Measurements from ENCODE around the gene CPSF4. TPM values are rescaled to one million over a fixed set of nuclear protein-coding genes. Genes with fewer than 3 reads are reported as not detected.

CPSF4 gene
- polyA plus RNA-seq (2012; ENCODE audit: insufficient read length, low read depth), result 53.2 TPM

DNA sequence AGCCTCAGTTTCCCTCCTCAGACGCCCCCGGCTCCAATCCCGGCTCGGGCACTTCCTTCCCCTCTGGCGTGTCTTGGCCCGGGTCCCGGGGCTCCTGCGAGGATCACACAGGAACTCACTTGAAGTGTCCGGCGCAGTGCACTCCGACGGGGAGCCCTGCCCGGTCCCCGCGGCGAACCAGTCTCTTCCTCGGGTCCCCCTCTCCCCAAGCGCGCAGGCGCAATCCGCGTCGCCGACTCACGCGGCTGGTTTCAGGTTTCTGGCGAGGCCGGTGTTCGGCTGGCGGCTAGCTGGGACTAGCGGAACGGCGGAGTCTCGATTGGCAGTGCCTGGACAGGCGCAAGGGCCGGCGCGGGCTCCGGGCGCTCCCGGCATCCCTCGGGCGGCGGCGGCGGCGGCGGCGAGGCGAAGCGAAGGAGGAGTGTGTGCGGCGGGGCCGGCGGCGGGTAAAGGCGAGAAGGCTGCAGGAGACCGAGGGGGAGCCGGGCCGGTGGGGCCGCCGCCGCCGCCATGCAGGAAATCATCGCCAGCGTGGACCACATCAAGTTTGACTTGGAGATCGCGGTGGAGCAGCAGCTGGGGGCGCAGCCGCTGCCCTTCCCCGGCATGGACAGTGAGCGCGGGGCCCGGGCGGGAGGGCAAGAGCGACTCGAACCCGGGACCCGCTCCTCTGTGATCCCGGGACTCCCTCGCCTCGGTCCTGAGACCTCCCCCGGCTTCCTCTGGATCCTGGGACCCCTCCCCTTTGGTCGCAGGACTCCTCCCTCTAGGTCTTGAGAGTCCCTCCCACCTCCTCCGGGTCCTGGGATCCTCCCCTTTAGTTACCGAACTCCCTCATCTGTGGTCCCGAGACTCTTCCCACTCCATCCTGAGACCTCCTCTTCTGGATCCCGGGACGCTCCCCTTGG lies at the start of gene CPSF4, which contains the start of gene PTCD1:
TSS of gene CPSF4 (plus strand) at position 371 of the 908 bp plus-strand sequence. CDS start at position 511, 140 bp downstream.
TSS of gene PTCD1 (minus strand) at position 226 of the 908 bp plus-strand sequence. CDS start 3,556 bp downstream, outside the sequence.
- TF ChIP-seq TAF1 (IDR thresholded peaks at IDR 0.05; ENCODE audit: borderline replicate concordance, insufficient read depth, low read length) (peak; percentile 13; the same call in 1 of the 2 replicates), SIN3A (IDR thresholded peaks at IDR 0.05; ENCODE audit: borderline replicate concordance, insufficient read depth, low read length) (peak; percentile 70; the same call in 1 of the 2 replicates), FOXP2 (optimal IDR thresholded peaks at IDR 0.05; ENCODE audit: borderline replicate concordance, extremely low read depth, extremely low read length, insufficient read depth) (peak; percentile 89), POLR2AphosphoS5 (IDR thresholded peaks at IDR 0.05; ENCODE audit: low read depth, low read length) (peak; percentile 74)
- TF ChIP-seq, protein P1, sequence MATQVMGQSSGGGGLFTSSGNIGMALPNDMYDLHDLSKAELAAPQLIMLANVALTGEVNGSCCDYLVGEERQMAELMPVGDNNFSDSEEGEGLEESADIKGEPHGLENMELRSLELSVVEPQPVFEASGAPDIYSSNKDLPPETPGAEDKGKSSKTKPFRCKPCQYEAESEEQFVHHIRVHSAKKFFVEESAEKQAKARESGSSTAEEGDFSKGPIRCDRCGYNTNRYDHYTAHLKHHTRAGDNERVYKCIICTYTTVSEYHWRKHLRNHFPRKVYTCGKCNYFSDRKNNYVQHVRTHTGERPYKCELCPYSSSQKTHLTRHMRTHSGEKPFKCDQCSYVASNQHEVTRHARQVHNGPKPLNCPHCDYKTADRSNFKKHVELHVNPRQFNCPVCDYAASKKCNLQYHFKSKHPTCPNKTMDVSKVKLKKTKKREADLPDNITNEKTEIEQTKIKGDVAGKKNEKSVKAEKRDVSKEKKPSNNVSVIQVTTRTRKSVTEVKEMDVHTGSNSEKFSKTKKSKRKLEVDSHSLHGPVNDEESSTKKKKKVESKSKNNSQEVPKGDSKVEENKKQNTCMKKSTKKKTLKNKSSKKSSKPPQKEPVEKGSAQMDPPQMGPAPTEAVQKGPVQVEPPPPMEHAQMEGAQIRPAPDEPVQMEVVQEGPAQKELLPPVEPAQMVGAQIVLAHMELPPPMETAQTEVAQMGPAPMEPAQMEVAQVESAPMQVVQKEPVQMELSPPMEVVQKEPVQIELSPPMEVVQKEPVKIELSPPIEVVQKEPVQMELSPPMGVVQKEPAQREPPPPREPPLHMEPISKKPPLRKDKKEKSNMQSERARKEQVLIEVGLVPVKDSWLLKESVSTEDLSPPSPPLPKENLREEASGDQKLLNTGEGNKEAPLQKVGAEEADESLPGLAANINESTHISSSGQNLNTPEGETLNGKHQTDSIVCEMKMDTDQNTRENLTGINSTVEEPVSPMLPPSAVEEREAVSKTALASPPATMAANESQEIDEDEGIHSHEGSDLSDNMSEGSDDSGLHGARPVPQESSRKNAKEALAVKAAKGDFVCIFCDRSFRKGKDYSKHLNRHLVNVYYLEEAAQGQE (IDR thresholded peaks at IDR 0.05; ENCODE audit: insufficient read depth in 1 of 2, low read depth in 2 of 2, low read length in 2 of 2), result no peak

DNA sequence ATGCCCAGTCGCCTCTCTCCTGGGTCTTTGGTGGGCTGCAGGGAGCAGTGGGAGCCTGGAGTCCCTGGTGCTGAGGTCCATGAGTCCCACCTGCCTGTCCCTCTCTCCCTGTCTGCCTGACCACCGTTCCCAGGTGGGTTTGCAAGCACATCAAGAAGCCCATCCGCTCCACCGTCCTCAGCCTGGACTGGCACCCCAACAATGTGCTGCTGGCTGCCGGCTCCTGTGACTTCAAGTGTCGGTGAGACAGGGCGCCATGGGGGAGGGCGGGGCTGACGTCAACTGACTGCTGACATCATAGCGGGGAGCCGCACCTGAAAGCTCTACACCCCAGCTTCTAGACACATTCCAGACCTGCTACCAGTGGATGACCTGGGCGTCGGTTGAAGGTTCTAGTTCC lies 49.0 kb upstream of the CPSF4 start:
- TF ChIP-seq TAF1 (IDR thresholded peaks at IDR 0.05; ENCODE audit: borderline replicate concordance, insufficient read depth, low read length), result no peak

DNA sequence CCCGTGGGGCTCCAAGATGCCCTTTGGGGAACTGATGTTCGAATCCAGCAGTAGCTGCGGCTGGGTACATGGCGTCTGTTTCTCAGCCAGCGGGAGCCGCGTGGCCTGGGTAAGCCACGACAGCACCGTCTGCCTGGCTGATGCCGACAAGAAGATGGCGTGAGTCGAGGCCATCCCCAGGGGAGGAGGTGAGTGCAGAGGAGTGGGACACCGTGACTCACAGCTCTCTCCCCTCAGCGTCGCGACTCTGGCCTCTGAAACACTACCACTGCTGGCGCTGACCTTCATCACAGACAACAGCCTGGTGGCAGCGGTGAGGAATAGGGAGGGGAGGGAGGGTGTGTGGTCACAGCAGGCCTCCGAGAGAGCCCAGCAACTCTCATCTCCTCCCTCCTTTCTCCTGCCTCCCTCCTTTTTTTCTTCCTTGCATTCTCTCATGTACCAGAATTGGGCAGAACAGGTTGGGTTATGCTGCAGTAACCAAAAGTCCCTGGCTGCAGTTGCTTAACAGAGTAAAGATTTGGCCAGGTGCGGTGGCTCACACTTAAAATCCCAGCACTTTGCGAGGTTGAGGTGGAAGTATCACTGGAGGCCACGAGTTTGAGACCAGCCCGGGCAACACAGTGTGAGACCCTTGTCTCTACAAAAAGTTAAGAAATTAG lies 47.7 kb upstream of the CPSF4 start:
- no peak for TF ChIP-seq SIN3A (IDR thresholded peaks at IDR 0.05; ENCODE audit: borderline replicate concordance, insufficient read depth, low read length)
- TF ChIP-seq POLR2AphosphoS5 (IDR thresholded peaks at IDR 0.05; ENCODE audit: low read depth, low read length), result no peak
- no peak for TF ChIP-seq TAF1 (IDR thresholded peaks at IDR 0.05; ENCODE audit: borderline replicate concordance, insufficient read depth, low read length)
- TF ChIP-seq, protein P1 (IDR thresholded peaks at IDR 0.05; ENCODE audit: insufficient read depth in 1 of 2, low read depth in 2 of 2, low read length in 2 of 2), result no peak
- no peak for TF ChIP-seq FOXP2 (optimal IDR thresholded peaks at IDR 0.05; ENCODE audit: borderline replicate concordance, extremely low read depth, extremely low read length, insufficient read depth)

DNA sequence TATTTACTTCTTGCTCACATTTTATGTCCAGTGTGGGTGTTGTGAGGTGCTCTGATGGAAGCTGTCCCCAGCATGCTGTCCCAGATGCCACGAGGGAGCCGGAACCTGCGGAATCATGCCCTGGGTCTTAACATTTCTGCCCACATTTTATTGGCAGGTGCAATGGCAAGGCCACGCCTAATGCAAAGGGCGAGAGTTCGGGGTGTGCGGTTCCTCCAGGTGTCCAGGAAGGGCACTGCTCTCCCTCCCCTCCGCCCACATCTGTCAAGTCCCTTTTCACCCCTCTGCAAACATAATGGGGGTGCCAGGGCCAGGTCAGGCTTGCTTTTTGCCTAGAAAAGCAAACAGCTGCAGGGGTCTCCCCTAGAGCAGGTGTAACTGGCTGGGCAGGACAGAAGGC lies 46.7 kb upstream of the CPSF4 start:
- TF ChIP-seq, protein P1 (IDR thresholded peaks at IDR 0.05; ENCODE audit: insufficient read depth in 1 of 2, low read depth in 2 of 2, low read length in 2 of 2), result no peak
- no peak for TF ChIP-seq POLR2AphosphoS5 (IDR thresholded peaks at IDR 0.05; ENCODE audit: low read depth, low read length)
- TF ChIP-seq SIN3A (IDR thresholded peaks at IDR 0.05; ENCODE audit: borderline replicate concordance, insufficient read depth, low read length), result no peak
- TF ChIP-seq FOXP2 (optimal IDR thresholded peaks at IDR 0.05; ENCODE audit: borderline replicate concordance, extremely low read depth, extremely low read length, insufficient read depth), result no peak
- no peak for TF ChIP-seq TAF1 (IDR thresholded peaks at IDR 0.05; ENCODE audit: borderline replicate concordance, insufficient read depth, low read length)

DNA sequence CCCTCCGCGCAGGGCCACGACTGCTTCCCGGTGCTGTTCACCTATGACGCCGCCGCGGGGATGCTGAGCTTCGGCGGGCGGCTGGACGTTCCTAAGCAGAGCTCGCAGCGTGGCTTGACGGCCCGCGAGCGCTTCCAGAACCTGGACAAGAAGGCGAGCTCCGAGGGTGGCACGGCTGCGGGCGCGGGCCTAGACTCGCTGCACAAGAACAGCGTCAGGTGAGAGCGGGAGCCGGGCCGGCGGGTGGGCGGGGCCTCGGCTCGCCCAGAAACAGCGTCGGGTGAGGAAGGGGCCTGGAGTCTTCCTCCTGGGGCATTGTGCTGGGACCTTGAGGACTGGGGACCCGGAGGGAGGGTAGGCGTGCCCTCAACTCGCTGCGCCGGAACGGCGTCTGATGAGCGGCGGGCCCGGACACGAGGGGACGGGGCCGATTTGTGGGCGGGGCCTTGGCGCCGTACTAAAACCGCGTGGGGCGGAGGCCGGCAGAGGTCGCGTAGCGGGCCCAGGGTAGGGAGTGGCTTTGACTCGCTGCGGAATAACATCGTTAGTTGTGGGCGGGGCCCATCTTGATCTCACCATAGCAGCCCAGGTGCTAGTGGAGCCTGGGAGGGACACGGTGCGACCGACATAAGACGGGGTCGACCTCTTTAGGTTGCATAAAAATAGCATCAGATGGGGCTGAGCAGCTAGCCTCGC lies 45.9 kb upstream of the CPSF4 start:
- TF ChIP-seq, protein P1 (IDR thresholded peaks at IDR 0.05; ENCODE audit: insufficient read depth in 1 of 2, low read depth in 2 of 2, low read length in 2 of 2), result no peak
- peak; percentile 70 for TF ChIP-seq POLR2AphosphoS5 (IDR thresholded peaks at IDR 0.05; ENCODE audit: low read depth, low read length)
- peak; percentile 72 for TF ChIP-seq FOXP2 (optimal IDR thresholded peaks at IDR 0.05; ENCODE audit: borderline replicate concordance, extremely low read depth, extremely low read length, insufficient read depth)
- no peak for TF ChIP-seq TAF1 (IDR thresholded peaks at IDR 0.05; ENCODE audit: borderline replicate concordance, insufficient read depth, low read length)
- 0 out of 2 replicates have a peak, but pooled peaks have one; percentile 53 for TF ChIP-seq SIN3A (IDR thresholded peaks at IDR 0.05; ENCODE audit: borderline replicate concordance, insufficient read depth, low read length)
